GM12878 (cell line): ENCODE measurements around the gene PPM1G. TPM values are rescaled to one million over a fixed set of nuclear protein-coding genes. Genes with fewer than 3 reads are reported as not detected.

Experiments used
- ATAC-seq: fragments of 200-7000 bp; cut with Tn5 transposase; 3 replicates; pipeline ENCODE4 v1.9.1; 2020; ENCODE audit warnings: mild to moderate bottlenecking, moderate library complexity
- BruUV-seq: library from RNA; stranded (reverse); fragments of 400-500 nt; replicated peaks from 2 replicates; lab custom pipeline; 2021; lab: Mats Ljungman, UMichigan
- CTCF ChIA-PET: fragments of 300-600 bp; sonication (Branson Sonifier 250); formaldehyde crosslinking; extraction: SDS; loops from one replicate; lab custom pipeline; 2021; ENCODE audit warnings: inconsistent platforms; lab: Yijun Ruan, JAX
- POLR2A ChIA-PET: fragments of 350-600 bp; formaldehyde crosslinking; extraction: SDS; loops from one replicate; lab custom pipeline; 2021; ENCODE audit warnings: inconsistent platforms; lab: Charles Lee
- RAD21 ChIA-PET: fragments of 300-600 bp; sonication (Branson Sonifier 250); formaldehyde crosslinking; loops from one replicate; lab custom pipeline; 2023; ENCODE audit warnings: antibody characterized with exemption; ENCODE audit not compliant: unreplicated experiment; lab: Charles Lee
- SMC1A ChIA-PET: fragments of 300-600 bp; sonication (Branson Sonifier 250); formaldehyde crosslinking; loops from one replicate; lab custom pipeline; 2023; ENCODE audit not compliant: unreplicated experiment, uncharacterized antibody; lab: Charles Lee
- DNase-seq: peaks from one replicate; pipeline ENCODE4 v3.0.0-alpha.2; 2011; ENCODE audit warnings: low read depth, low spot score
- FAIRE-seq: peaks from 3 replicates; lab custom pipeline; 2011; peaks lifted over from hg19 to GRCh38; lab: Jason Lieb, UNC
- H2AFZ ChIP-seq: 2 replicates; pipeline ENCODE4 v1.6.0; 2011; ENCODE audit warnings: low read depth, low read length, control low read depth; ENCODE audit not compliant: control insufficient read depth
- H3K27ac ChIP-seq: 2 replicates; pipeline ENCODE4 v1.5.1; 2011; ENCODE audit warnings: control low read depth; ENCODE audit not compliant: control insufficient read depth, insufficient read depth
- H3K27me3 ChIP-seq, 2 experiments: replicated peaks in 1 of 2; 2 replicates each; pipeline versions ENCODE4 v1.6.0 to v1.6.1; 2011; ENCODE audit warnings: low read length in 1 of 2; ENCODE audit not compliant: control insufficient read depth in 2 of 2, insufficient read depth in 2 of 2
- H3K36me3 ChIP-seq, 2 experiments: 2 replicates each; pipeline ENCODE4 v1.5.1; 2011; ENCODE audit warnings: low read length in 1 of 2; ENCODE audit not compliant: control insufficient read depth in 2 of 2, insufficient read depth in 2 of 2
- H3K4me1 ChIP-seq: 2 replicates; pipeline ENCODE4 v1.6.1; 2011; ENCODE audit warnings: mild to moderate bottlenecking, low read length, moderate library complexity, mixed read lengths; ENCODE audit not compliant: control insufficient read depth, insufficient read depth
- H3K4me2 ChIP-seq: 2 replicates; pipeline ENCODE4 v1.6.0; 2011; ENCODE audit warnings: control low read depth; ENCODE audit not compliant: control insufficient read depth, insufficient read depth
- H3K4me3 ChIP-seq: fragments of 200-600 bp; sonication (generic); 2 replicates; pipeline ENCODE4 v1.5.1; 2016
- H3K79me2 ChIP-seq: 2 replicates; pipeline ENCODE4 v1.6.0; 2011; ENCODE audit warnings: low read length; ENCODE audit not compliant: control insufficient read depth, insufficient read depth
- H3K9ac ChIP-seq: 2 replicates; pipeline ENCODE4 v1.8.0; 2011; ENCODE audit warnings: low read length, control low read depth, mixed read lengths; ENCODE audit not compliant: control insufficient read depth, insufficient read depth
- H3K9me3 ChIP-seq: replicated peaks from 3 replicates; pipeline ENCODE4 v1.5.1; 2011; ENCODE audit warnings: mild to moderate bottlenecking, low read length; ENCODE audit not compliant: control insufficient read depth, insufficient read depth
- H4K20me1 ChIP-seq: 2 replicates; pipeline ENCODE4 v1.6.0; 2011; ENCODE audit not compliant: control insufficient read depth, insufficient read depth
- CTCF ChIP-seq, 3 experiments: IDR thresholded peaks in 2 of 3; conservative IDR thresholded peaks in 1 of 3; 2 replicates each; pipeline ENCODE4 v1.5.1; 2011; ENCODE audit warnings: low read depth in 3 of 3, low read length in 3 of 3, mild to moderate bottlenecking in 3 of 3, control low read depth in 2 of 3, moderate library complexity in 2 of 3, inconsistent platforms in 1 of 3, mixed read lengths in 1 of 3; ENCODE audit not compliant: control insufficient read depth in 2 of 3, insufficient read depth in 1 of 3; ENCODE audit errors: extremely low read depth in 1 of 3
- EP300 ChIP-seq, 2 experiments: fragments of 150-350 bp in 1 of 2; IDR thresholded peaks; 2 replicates each; pipeline ENCODE4 v1.6.1; 2011 to 2012; ENCODE audit warnings: low read depth in 2 of 2, low read length in 2 of 2, borderline replicate concordance in 1 of 2, improper control_type of control experiment in 1 of 2, inconsistent platforms in 1 of 2; ENCODE audit not compliant: control insufficient read depth in 1 of 2
- GABPA ChIP-seq: IDR thresholded peaks from 2 replicates; pipeline ENCODE4 v1.6.1; 2014; ENCODE audit warnings: antibody characterized with exemption, low read depth, mild to moderate bottlenecking, inconsistent platforms
- GATAD2B ChIP-seq: fragments of 450-650 bp; conservative IDR thresholded peaks from 2 replicates; pipeline ENCODE4 v1.6.1; 2017; ENCODE audit warnings: low read depth, mild to moderate bottlenecking, moderate library complexity
- MYB ChIP-seq: fragments of 150-350 bp; IDR thresholded peaks from 2 replicates; pipeline ENCODE4 v1.6.1; 2014; ENCODE audit warnings: mild to moderate bottlenecking, low read depth, low read length, borderline replicate concordance
- NFXL1 ChIP-seq: fragments of 450-650 bp; IDR thresholded peaks from 2 replicates; pipeline ENCODE4 v1.6.1; 2017; ENCODE audit warnings: antibody characterized with exemption, mild to moderate bottlenecking, borderline replicate concordance
- PKNOX1 ChIP-seq: fragments of 450-650 bp; IDR thresholded peaks from 2 replicates; pipeline ENCODE4 v1.6.1; 2016; ENCODE audit warnings: mild to moderate bottlenecking
- SIX5 ChIP-seq: IDR thresholded peaks from 2 replicates; pipeline ENCODE4 v1.6.1; 2011; ENCODE audit warnings: mild to moderate bottlenecking, low read depth, low read length, moderate library complexity; ENCODE audit not compliant: severe bottlenecking
- SKIL ChIP-seq: fragments of 450-650 bp; IDR thresholded peaks from 2 replicates; pipeline ENCODE4 v1.6.1; 2017; ENCODE audit warnings: mild to moderate bottlenecking, low read depth, inconsistent platforms; ENCODE audit not compliant: poor library complexity, severe bottlenecking
- ZBTB40 ChIP-seq: fragments of 450-650 bp; IDR thresholded peaks from 2 replicates; pipeline ENCODE4 v1.6.1; 2016; ENCODE audit warnings: mild to moderate bottlenecking, moderate library complexity, borderline replicate concordance
- ZNF274 ChIP-seq: IDR thresholded peaks from one replicate; pipeline ENCODE4 v1.8.0; 2011; ENCODE audit not compliant: insufficient read length, insufficient read depth
- WGBS: methylation state at CpG from one replicate; pipeline ENCODE4 v1.1.6; 2016; ENCODE audit warnings: low lambda C conversion rate; ENCODE audit not compliant: insufficient replicate concordance, insufficient coverage; ENCODE audit errors: missing lambda C conversion rate; 5-methylcytosine and 5-hydroxymethylcytosine counted together
- in situ Hi-C: fragments of 300-500 bp; cut with MboI; formaldehyde crosslinking; loops from 9 replicates; pipeline ENCODE4 v1.14.3; 2018; ENCODE audit warnings: mixed read lengths
- intact Hi-C: fragments of 100-400 bp; cut with micrococcal nuclease; formaldehyde crosslinking; loops from one replicate; pipeline ENCODE4 v1.14.2; 2022; ENCODE audit not compliant: unreplicated experiment
- polyA plus RNA-seq, 11 experiments: library from polyadenylated mRNA; depleted of rRNA in 4 of 11; unstranded in 6 of 11; stranded (reverse) in 5 of 11; fragments of >200 nt; fragmentation: Nextera tagmentation in 4 of 11; fragmentation: Illumina TruSeq in 1 of 11; extraction: Ambion mirVana in 4 of 11; extraction: Trizol in 1 of 11; gene quantifications; 1 replicate in 1 of 11; 2 replicates in 10 of 11; pipeline versions ENCODE4 v1.2.1 to v1.2.3, GENCODE V29; 2011 to 2016; ENCODE audit warnings: inconsistent platforms in 2 of 11, missing spikeins in 2 of 11, low read depth in 1 of 11
- total RNA-seq, 4 experiments: library from RNA; depleted of rRNA in 3 of 4; stranded (reverse); fragments of >200 nt in 3 of 4; fragmentation: Illumina TruSeq in 1 of 4; extraction: Trizol in 1 of 4; gene quantifications; 2 replicates each; pipeline versions ENCODE4 v1.2.1 to v1.2.3, GENCODE V29; 2013 to 2021

Gene PPM1G
- total and polyA plus RNA-seq, 10 of the 15 experiments (the other 5 are each of a cell fraction or from before 2014, with no cell fraction given): 68.8 to 171 (median 121) TPM

GRCh38 chr2:27335311-27335710 lies 74.1 kb downstream of the PPM1G start:
- Histone ChIP-seq H3K9me3 (no peaks in the 10 kb centered on the region), H3K4me3 (no peak overlapping the region), H3K36me3 (peaks cover 20 to 23% of the 10 kb centered on the region in 2 experiments), H3K79me2 (no peaks in the 10 kb centered on the region), H3K9ac (no peak overlapping the region), H3K4me2 (no peak overlapping the region), H3K27me3 (no peaks in the 10 kb centered on the region), H3K27ac (no peak overlapping the region), H4K20me1 (no peaks in the 10 kb centered on the region), H2AFZ (no peak overlapping the region), H3K4me1 (no peaks in the 10 kb centered on the region)
- DNase-seq: no peak
- no peak for TF ChIP-seq MYB
- no peak for TF ChIP-seq SIX5
- TF ChIP-seq EP300 (IDR thresholded peaks at IDR 0.05; ENCODE audit: borderline replicate concordance in 1 of 2, control insufficient read depth in 1 of 2, low read depth in 2 of 2, low read length in 2 of 2): no peak
- TF ChIP-seq CTCF (IDR thresholded peaks at IDR 0.05 in 2 of 3, conservative IDR thresholded peaks at IDR 0.05 in 1 of 3; ENCODE audit: control insufficient read depth in 2 of 3, extremely low read depth in 1 of 3, insufficient read depth in 1 of 3, low read depth in 3 of 3, low read length in 3 of 3): no peak
- no peak for TF ChIP-seq NFXL1
- no peak for TF ChIP-seq ZBTB40
- TF ChIP-seq SKIL: no peak
- no peak for TF ChIP-seq PKNOX1
- TF ChIP-seq GATAD2B: no peak
- TF ChIP-seq GABPA: no peak
- TF ChIP-seq ZNF274: no peak
- POLR2A ChIA-PET: no interaction called here
- CTCF ChIA-PET: no interaction called here
- FAIRE-seq: no peak
- RAD21 ChIA-PET: no interaction called here
- in situ Hi-C loops (no loop called here), intact Hi-C loops (no loop called here)
- no TSS peak for BruUV-seq
- SMC1A ChIA-PET: no interaction called here
- 94% methylated on average over 3 of the region's 3 CpGs for WGBS
- ATAC-seq: no peak
